Peyer's patch (tissue), 4 donors: Measurements from ENCODE around the gene CDH4.

Experiments used
- POLR2A ChIP-seq, 2 donors: fragments of 450-650 bp; IDR thresholded peaks; one replicate each; pipeline ENCODE4 v1.5.1; 2017; ENCODE audit warnings: antibody characterized with exemption in 2 of 2, mild to moderate bottlenecking in 2 of 2, moderate library complexity in 2 of 2
- TF ChIP-seq, protein P1 (sequence below), 6 experiments: fragments of 450-650 bp in 4 of 6; fragments of 200-600 bp in 2 of 6; sonication (generic) in 1 of 6; IDR thresholded peaks; one replicate each; pipeline ENCODE4 v1.5.1; 2017 to 2019; ENCODE audit warnings: antibody characterized with exemption in 6 of 6, mild to moderate bottlenecking in 3 of 6, moderate library complexity in 1 of 6

DNA sequence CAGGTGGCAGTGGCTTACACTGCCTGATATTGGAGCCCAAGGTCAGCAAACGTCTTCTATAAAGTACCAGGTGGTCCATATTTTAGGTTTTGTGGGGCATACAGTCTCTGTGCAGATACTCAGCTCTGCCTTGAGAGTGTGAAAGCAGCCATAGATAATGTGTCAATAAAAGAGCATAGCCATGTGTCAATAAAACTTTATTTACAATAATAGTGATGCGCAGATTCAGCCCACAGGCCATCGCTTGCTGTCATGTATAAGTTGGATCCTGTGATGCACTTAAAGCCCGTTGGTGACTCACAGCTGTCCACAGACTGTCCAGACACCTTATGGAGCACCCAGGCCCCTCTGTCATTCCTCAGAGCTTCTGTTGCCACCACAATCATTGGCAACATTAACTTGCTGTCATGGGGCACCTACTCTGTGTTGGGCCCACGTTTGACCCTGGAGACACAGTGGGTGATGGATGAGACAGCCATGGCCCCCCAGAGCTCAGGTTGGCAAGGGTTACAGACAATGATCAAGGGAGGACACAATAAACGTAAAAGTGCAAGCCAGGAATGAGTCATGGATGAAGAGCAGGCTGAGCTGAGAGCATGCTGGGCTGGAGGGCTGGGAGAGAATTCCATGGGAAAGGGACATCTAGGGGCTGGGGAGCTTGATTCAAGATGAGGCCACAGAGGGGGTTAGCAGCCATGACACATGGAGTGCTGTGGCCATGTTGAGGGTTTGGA lies 640.0 kb downstream of the CDH4 start:
- TF ChIP-seq, protein P1, sequence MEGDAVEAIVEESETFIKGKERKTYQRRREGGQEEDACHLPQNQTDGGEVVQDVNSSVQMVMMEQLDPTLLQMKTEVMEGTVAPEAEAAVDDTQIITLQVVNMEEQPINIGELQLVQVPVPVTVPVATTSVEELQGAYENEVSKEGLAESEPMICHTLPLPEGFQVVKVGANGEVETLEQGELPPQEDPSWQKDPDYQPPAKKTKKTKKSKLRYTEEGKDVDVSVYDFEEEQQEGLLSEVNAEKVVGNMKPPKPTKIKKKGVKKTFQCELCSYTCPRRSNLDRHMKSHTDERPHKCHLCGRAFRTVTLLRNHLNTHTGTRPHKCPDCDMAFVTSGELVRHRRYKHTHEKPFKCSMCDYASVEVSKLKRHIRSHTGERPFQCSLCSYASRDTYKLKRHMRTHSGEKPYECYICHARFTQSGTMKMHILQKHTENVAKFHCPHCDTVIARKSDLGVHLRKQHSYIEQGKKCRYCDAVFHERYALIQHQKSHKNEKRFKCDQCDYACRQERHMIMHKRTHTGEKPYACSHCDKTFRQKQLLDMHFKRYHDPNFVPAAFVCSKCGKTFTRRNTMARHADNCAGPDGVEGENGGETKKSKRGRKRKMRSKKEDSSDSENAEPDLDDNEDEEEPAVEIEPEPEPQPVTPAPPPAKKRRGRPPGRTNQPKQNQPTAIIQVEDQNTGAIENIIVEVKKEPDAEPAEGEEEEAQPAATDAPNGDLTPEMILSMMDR (IDR thresholded peaks at IDR 0.05): no peak
- TF ChIP-seq POLR2A (IDR thresholded peaks at IDR 0.05): no peak
